Osteoblast (primary cell): Measurements from ENCODE around the gene VPS26C. TPM values are rescaled to one million over a fixed set of nuclear protein-coding genes. Genes with fewer than 3 reads are reported as not detected.

Source experiments
- DNase-seq: peaks from one replicate; pipeline ENCODE4 v3.0.0; 2011; ENCODE audit warnings: low spot score, mixed read lengths; ENCODE audit not compliant: insufficient read length; ENCODE audit errors: missing footprints
- H2AFZ ChIP-seq: 2 replicates; pipeline ENCODE4 v1.6.0; 2011; ENCODE audit warnings: mild to moderate bottlenecking, low read length
- H3K27ac ChIP-seq: 2 replicates; pipeline ENCODE4 v1.5.1; 2011; ENCODE audit warnings: mild to moderate bottlenecking, low read depth, low read length, moderate library complexity
- H3K27me3 ChIP-seq: 2 replicates; pipeline ENCODE4 v1.6.0; 2012; ENCODE audit warnings: mild to moderate bottlenecking, control low read depth, inconsistent platforms, low read length, moderate library complexity; ENCODE audit not compliant: insufficient read depth
- H3K36me3 ChIP-seq: 2 replicates; pipeline ENCODE4 v1.5.1; 2011; ENCODE audit warnings: mild to moderate bottlenecking, low read length, control low read depth, moderate library complexity; ENCODE audit not compliant: insufficient read depth
- H3K4me1 ChIP-seq: 2 replicates; pipeline ENCODE4 v1.5.1; 2011; ENCODE audit warnings: mild to moderate bottlenecking, low read length, control low read depth, moderate library complexity; ENCODE audit not compliant: insufficient read depth
- H3K4me2 ChIP-seq: 2 replicates; pipeline ENCODE4 v1.6.0; 2011; ENCODE audit warnings: mild to moderate bottlenecking, low read length; ENCODE audit not compliant: insufficient read depth
- H3K4me3 ChIP-seq: fragments of 200-600 bp; sonication (generic); 3 replicates; pipeline ENCODE4 v1.5.1; 2012; ENCODE audit warnings: mild to moderate bottlenecking, low read length, inconsistent platforms; ENCODE audit not compliant: insufficient read depth
- H3K79me2 ChIP-seq: 2 replicates; pipeline ENCODE4 v1.6.0; 2012; ENCODE audit warnings: mild to moderate bottlenecking, low read length, control low read depth, inconsistent platforms; ENCODE audit not compliant: insufficient read depth
- H3K9me3 ChIP-seq: 2 replicates; pipeline ENCODE4 v1.5.1; 2011; ENCODE audit warnings: low read depth, low read length, control low read depth
- H4K20me1 ChIP-seq: 2 replicates; pipeline ENCODE4 v1.6.0; 2012; ENCODE audit warnings: mild to moderate bottlenecking, low read length, control low read depth; ENCODE audit not compliant: insufficient read depth
- total RNA-seq: library from RNA; depleted of rRNA; stranded (reverse); fragments of >200 nt; gene quantifications from 2 replicates; pipeline ENCODE4 v1.2.3, GENCODE V29; 2012
- TF ChIP-seq, protein P1 (sequence below): IDR thresholded peaks from 2 replicates; pipeline ENCODE4 v1.5.1; 2011; ENCODE audit warnings: mild to moderate bottlenecking, low read depth, low read length, moderate library complexity; ENCODE audit errors: extremely low read depth

The VPS26C gene
- total RNA-seq, 1 donor = 91.9 TPM

DNA sequence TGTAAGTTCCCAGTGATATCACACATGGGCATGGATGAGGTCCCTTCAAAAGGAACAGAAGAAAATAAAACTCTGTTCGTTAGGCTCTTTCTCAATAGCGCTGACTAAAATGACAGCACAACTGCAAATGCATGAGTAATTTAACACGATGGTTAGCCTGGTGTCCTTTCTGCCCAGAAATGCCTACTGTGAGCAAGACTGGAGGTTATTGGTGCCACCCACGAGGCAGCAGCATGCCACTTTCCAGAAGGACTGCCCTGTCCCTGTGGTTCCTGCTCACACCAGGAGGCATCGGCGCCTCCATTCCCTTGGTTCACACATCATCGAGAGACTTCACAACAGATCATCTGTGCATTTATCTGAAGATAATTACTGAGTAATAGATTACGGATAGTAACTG is 26.2 kb downstream of the VPS26C start:
- H3K4me3 ChIP-seq = no peak overlapping the region
- peaks cover 39% of the 10 kb centered on the region for H4K20me1 ChIP-seq
- peaks cover 50% of the 10 kb centered on the region for H3K36me3 ChIP-seq
- H3K4me1 ChIP-seq = no peaks in the 10 kb centered on the region
- no peak overlapping the region for H3K4me2 ChIP-seq
- no peak overlapping the region for H3K27ac ChIP-seq
- no peaks in the 10 kb centered on the region for H3K9me3 ChIP-seq
- no peak for DNase-seq
- TF ChIP-seq, protein P1, sequence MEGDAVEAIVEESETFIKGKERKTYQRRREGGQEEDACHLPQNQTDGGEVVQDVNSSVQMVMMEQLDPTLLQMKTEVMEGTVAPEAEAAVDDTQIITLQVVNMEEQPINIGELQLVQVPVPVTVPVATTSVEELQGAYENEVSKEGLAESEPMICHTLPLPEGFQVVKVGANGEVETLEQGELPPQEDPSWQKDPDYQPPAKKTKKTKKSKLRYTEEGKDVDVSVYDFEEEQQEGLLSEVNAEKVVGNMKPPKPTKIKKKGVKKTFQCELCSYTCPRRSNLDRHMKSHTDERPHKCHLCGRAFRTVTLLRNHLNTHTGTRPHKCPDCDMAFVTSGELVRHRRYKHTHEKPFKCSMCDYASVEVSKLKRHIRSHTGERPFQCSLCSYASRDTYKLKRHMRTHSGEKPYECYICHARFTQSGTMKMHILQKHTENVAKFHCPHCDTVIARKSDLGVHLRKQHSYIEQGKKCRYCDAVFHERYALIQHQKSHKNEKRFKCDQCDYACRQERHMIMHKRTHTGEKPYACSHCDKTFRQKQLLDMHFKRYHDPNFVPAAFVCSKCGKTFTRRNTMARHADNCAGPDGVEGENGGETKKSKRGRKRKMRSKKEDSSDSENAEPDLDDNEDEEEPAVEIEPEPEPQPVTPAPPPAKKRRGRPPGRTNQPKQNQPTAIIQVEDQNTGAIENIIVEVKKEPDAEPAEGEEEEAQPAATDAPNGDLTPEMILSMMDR = no peak
- no peaks in the 10 kb centered on the region for H3K27me3 ChIP-seq
- no peak overlapping the region for H2AFZ ChIP-seq
- H3K79me2 ChIP-seq = peaks cover 75% of the 10 kb centered on the region

DNA sequence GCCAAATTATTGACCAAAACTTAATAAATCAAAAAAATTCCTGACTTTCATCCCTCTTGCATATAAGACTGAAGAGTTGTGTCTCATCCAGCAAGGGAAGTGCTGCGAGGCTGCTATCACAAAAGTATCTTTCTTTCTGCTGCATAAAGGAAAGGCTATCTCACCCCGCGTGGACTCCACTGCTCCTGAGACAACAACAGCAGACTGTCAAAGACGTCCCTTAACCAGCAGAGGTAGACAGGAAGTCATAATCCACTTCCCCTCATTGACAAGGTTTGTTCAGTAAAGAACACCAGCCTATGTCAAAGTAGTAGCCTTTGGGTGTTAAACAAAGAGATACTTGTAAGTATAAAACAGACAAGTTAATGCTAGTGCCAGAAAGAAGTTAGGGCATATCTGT is 29.4 kb downstream of the VPS26C start:
- H3K79me2 ChIP-seq = peaks cover 49% of the 10 kb centered on the region
- no peak overlapping the region for H3K4me3 ChIP-seq
- H3K9me3 ChIP-seq = no peaks in the 10 kb centered on the region
- H3K27me3 ChIP-seq = no peaks in the 10 kb centered on the region
- no peak overlapping the region for H2AFZ ChIP-seq
- H3K36me3 ChIP-seq = peaks cover 58% of the 10 kb centered on the region
- peaks cover 18% of the 10 kb centered on the region for H4K20me1 ChIP-seq
- H3K4me2 ChIP-seq = no peak overlapping the region
- no peak for DNase-seq
- no peak overlapping the region for H3K27ac ChIP-seq
- TF ChIP-seq, protein P1 = no peak
- no peaks in the 10 kb centered on the region for H3K4me1 ChIP-seq

DNA sequence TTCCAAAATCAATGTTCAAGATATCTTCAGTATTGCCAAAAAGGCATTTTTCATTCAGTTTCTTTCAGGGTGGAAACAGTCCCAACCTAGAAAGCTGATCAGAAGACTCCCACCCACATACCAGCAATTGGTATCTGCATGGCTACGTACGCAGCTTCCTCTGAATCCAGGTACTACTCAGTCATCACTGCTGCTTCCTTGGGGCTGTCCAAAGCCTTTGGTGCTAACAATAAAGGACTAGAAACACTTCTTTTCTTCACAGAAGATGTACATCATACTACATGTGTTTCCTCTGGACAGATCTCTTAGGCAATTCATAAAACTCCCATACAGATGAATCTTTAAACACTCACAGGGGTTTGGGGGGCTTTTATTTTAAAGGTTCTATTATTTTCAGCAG is 29.8 kb downstream of the VPS26C start:
- Histone ChIP-seq H4K20me1 (peaks cover 16% of the 10 kb centered on the region), H3K36me3 (peaks cover 62% of the 10 kb centered on the region), H3K9me3 (no peaks in the 10 kb centered on the region), H3K27me3 (no peaks in the 10 kb centered on the region), H3K4me2 (no peak overlapping the region), H3K4me1 (no peaks in the 10 kb centered on the region), H2AFZ (no peak overlapping the region), H3K4me3 (no peak overlapping the region), H3K27ac (no peak overlapping the region), H3K79me2 (peaks cover 45% of the 10 kb centered on the region)
- TF ChIP-seq, protein P1 = no peak
- DNase-seq = no peak

DNA sequence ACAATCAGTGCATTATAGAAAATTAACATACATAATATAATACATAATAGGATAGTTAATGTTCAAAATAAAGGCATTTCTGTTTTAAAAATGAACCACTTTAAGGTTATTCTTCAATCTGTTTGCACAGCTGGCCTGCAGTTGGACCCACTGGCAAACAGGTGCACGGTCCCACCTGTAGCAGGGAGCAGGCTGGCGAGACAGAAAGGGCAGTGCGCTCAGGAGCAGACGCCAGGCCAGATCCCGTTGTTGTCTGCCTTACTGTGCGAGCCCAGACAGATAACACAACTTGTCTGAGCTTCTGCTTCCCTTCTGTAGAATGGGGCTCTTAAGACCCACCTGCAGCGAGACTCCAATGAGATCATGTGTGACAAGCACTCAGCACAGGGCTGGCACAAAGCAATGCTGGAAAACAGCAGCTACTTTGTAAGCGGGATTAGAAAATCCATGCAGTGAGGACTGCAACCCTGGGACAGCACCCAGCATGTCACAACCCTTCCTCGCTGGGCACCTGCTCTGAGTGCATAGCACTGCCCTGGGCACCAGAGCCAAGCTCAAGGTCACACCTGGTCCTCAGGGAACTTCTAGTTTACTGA is 33.5 kb downstream of the VPS26C start:
- H3K4me3 ChIP-seq = no peak overlapping the region
- H3K79me2 ChIP-seq = peaks cover 14% of the 10 kb centered on the region
- no peak overlapping the region for H2AFZ ChIP-seq
- H3K4me2 ChIP-seq = no peak overlapping the region
- TF ChIP-seq, protein P1 = no peak
- no peaks in the 10 kb centered on the region for H3K4me1 ChIP-seq
- H3K36me3 ChIP-seq = peaks cover 66% of the 10 kb centered on the region
- peaks cover 2% of the 10 kb centered on the region for H4K20me1 ChIP-seq
- H3K9me3 ChIP-seq = no peaks in the 10 kb centered on the region
- DNase-seq = no peak
- no peak overlapping the region for H3K27ac ChIP-seq
- no peaks in the 10 kb centered on the region for H3K27me3 ChIP-seq
